Type B pancreatic cell (in vitro differentiated cells): Measurements from ENCODE around the gene SLC8A1. TPM values are rescaled to one million over a fixed set of nuclear protein-coding genes. Genes with fewer than 3 reads are reported as not detected.

Experiments used
- DNase-seq: peaks from one replicate; pipeline ENCODE4 v3.0.0; 2021; ENCODE audit warnings: mixed read lengths; ENCODE audit not compliant: unreplicated experiment; ENCODE audit errors: extremely low spot score
- H3K27ac Mint-ChIP-seq: 2 replicates; pipeline ENCODE4 v1.8.0; 2021; ENCODE audit warnings: mild to moderate bottlenecking, mixed read lengths
- H3K27me3 Mint-ChIP-seq: 2 replicates; pipeline ENCODE4 v1.8.0; 2021; ENCODE audit warnings: mixed read lengths
- H3K36me3 Mint-ChIP-seq: 2 replicates; pipeline ENCODE4 v1.8.0; 2021; ENCODE audit warnings: mixed read lengths
- H3K4me1 Mint-ChIP-seq: one replicate; pipeline ENCODE4 v1.8.0; 2021; ENCODE audit warnings: mixed read lengths; ENCODE audit not compliant: unreplicated experiment
- H3K4me3 Mint-ChIP-seq: 2 replicates; pipeline ENCODE4 v1.8.0; 2021; ENCODE audit warnings: mild to moderate bottlenecking, mixed read lengths
- H3K9me3 Mint-ChIP-seq: 2 replicates; pipeline ENCODE4 v1.8.0; 2021; ENCODE audit warnings: mixed read lengths
- total RNA-seq: library from RNA; stranded (reverse); gene quantifications from 2 replicates; pipeline ENCODE4 v1.2.1, GENCODE V29; 2021; ENCODE audit warnings: low replicate concordance
- TF ChIP-seq, protein P1 (sequence below): fragments of 200-600 bp; sonication (generic); conservative IDR thresholded peaks from 2 replicates; pipeline ENCODE4 v1.5.0; 2021; ENCODE audit warnings: antibody characterized with exemption, mild to moderate bottlenecking

Gene SLC8A1
- total RNA-seq, 1 donor from 2014 or later: 42.1 TPM

DNA sequence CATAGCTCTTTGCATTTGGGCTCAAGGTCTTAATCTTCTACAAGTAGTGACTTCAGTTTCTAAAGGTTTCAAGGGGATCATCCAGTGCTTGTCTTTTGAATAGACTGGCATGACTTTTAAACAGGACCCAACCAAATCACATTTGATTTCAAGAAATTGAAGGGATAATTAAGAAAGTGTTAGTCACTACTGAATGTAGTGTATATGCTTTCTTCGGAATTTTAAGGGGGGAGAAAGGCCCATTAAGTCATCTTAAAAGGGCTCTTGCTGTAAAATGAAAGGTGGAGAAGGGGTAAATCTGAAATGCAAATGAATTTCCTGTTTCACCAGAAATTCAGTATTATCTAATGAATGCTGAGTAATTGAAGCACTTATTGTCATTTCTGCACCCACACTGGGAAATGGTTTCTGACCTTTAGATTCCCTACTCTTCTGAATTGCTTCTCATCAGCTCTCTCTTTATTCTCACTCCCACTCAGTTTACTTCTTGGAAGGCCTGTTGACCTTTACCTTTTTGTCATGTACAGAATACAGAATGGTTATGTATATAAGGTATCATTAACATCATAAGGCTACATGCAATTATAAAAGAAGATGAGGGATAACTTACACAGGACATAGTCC is 241.4 kb downstream of the SLC8A1 start:
- H3K27ac Mint-ChIP-seq: no peak overlapping the region
- peaks cover 4% of the 10 kb centered on the region for H3K36me3 Mint-ChIP-seq
- TF ChIP-seq, protein P1, sequence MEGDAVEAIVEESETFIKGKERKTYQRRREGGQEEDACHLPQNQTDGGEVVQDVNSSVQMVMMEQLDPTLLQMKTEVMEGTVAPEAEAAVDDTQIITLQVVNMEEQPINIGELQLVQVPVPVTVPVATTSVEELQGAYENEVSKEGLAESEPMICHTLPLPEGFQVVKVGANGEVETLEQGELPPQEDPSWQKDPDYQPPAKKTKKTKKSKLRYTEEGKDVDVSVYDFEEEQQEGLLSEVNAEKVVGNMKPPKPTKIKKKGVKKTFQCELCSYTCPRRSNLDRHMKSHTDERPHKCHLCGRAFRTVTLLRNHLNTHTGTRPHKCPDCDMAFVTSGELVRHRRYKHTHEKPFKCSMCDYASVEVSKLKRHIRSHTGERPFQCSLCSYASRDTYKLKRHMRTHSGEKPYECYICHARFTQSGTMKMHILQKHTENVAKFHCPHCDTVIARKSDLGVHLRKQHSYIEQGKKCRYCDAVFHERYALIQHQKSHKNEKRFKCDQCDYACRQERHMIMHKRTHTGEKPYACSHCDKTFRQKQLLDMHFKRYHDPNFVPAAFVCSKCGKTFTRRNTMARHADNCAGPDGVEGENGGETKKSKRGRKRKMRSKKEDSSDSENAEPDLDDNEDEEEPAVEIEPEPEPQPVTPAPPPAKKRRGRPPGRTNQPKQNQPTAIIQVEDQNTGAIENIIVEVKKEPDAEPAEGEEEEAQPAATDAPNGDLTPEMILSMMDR: no peak
- H3K4me1 Mint-ChIP-seq: peaks cover 19% of the 10 kb centered on the region
- H3K27me3 Mint-ChIP-seq: no peaks in the 10 kb centered on the region
- no peak overlapping the region for H3K4me3 Mint-ChIP-seq
- DNase-seq: no peak
- peaks cover 6% of the 10 kb centered on the region for H3K9me3 Mint-ChIP-seq

DNA sequence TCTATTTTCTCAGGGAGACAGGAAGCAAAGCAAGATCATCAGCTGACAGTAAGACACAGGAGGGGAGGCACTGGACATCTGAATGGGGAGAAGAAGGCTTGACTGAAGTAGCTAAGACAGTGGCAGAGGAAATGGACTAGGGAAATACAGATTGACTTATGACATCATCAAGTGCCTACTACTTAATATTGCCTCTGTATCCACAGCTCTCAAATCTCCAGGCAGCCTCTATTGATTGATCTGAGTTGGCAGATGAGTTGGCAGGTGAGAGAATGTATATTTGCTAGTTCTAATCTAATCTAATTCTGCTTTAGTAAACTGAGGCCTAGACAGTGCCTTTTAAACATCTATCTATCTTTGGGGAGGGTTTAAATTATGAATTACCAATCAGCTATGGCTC is 242.1 kb downstream of the SLC8A1 start:
- no peaks in the 10 kb centered on the region for H3K27me3 Mint-ChIP-seq
- H3K4me1 Mint-ChIP-seq: peaks cover 19% of the 10 kb centered on the region
- no peak overlapping the region for H3K27ac Mint-ChIP-seq
- peaks cover 6% of the 10 kb centered on the region for H3K9me3 Mint-ChIP-seq
- TF ChIP-seq, protein P1: no peak
- DNase-seq: no peak
- peaks cover 4% of the 10 kb centered on the region for H3K36me3 Mint-ChIP-seq
- no peak overlapping the region for H3K4me3 Mint-ChIP-seq

DNA sequence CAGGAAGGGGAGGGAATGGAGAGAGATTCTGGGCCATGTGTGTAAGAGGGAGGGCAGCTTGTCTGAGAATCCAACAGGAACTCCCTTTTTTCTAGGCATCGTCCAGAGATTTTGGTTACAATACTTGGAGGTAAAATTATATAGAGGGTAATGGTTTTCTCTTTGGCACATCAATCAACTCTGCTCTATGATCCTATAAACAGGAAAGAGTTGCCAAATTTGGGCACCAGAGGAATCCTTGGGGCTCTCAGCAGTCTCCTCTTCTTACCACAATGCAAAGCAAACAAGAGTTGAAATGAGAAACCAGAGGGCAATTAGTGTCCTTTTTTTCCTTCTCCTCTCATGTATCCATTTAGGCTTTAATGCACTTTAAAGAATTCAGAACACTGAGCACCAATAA is 243.4 kb downstream of the SLC8A1 start:
- Mint-ChIP-seq H3K4me3 (no peak overlapping the region), H3K4me1 (peaks cover 19% of the 10 kb centered on the region), H3K36me3 (peaks cover 4% of the 10 kb centered on the region), H3K27ac (no peak overlapping the region), H3K9me3 (peaks cover 6% of the 10 kb centered on the region), H3K27me3 (no peaks in the 10 kb centered on the region)
- DNase-seq: no peak
- TF ChIP-seq, protein P1: no peak

DNA sequence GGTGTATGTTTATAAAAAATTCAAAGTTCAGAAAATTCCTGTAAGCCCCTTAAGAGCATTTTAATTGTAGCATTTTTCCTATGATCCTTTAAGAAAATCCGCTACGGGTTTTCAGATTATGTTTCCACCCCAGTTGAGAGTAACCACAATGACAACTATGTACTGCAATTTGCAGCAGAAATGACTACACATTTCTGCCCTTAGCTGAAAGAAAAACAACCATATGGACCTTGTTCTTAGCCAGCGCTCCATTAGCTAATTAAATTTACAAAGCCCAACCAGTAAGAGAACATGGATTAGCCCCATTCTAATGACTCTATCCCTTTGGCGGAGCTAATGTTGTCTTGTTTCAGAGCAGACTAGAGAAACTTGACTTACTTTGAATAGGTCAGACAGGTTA is 247.6 kb downstream of the SLC8A1 start:
- H3K4me1 Mint-ChIP-seq: peaks cover 34% of the 10 kb centered on the region
- H3K9me3 Mint-ChIP-seq: peaks cover 6% of the 10 kb centered on the region
- DNase-seq: no peak
- TF ChIP-seq, protein P1: no peak
- H3K27me3 Mint-ChIP-seq: no peaks in the 10 kb centered on the region
- H3K4me3 Mint-ChIP-seq: no peak overlapping the region
- H3K36me3 Mint-ChIP-seq: no peaks in the 10 kb centered on the region
- no peak overlapping the region for H3K27ac Mint-ChIP-seq

DNA sequence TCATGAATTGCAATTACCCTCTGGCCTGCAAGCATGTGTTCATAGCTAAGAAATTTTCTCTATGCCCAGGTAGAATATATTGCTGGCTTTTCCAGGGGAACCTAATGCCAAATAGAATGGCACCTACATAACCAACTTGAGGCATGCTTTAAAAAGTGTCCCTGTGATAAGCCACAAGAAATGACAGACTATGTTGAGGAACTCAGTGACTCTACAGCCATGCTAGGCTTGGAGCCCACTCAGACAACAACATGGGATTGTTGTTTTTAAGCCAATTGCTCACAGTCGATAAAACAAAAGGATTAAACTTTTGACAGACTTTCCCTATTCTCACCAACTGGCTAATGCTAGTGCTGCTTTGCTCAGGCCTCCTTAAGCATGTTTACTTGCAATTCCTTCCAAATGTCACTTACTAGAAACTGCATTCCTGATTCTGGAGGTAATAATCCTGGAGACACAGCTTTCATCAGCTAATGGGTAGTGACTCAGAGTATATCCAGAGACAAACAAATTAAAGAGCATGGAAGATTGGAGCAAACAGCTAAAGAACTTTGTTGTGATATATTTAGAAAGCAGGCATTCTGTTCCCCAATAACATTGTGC is 249.0 kb downstream of the SLC8A1 start:
- TF ChIP-seq, protein P1: no peak
- H3K9me3 Mint-ChIP-seq: peaks cover 3% of the 10 kb centered on the region
- peaks cover 31% of the 10 kb centered on the region for H3K4me1 Mint-ChIP-seq
- H3K27me3 Mint-ChIP-seq: no peaks in the 10 kb centered on the region
- no peak for DNase-seq
- no peaks in the 10 kb centered on the region for H3K36me3 Mint-ChIP-seq
- H3K4me3 Mint-ChIP-seq: no peak overlapping the region
- no peak overlapping the region for H3K27ac Mint-ChIP-seq
